ENCODE results near the gene UTP25.

The UTP25 gene

GRCh38 chr1:209802117-209802779 is 25.5 kb upstream of the UTP25 start:
- no peaks in the 10 kb centered on the region for H3K9me3 ChIP-seq (ENCODE audit: severe bottlenecking)
- H3K27ac ChIP-seq, result no peak overlapping the region
- no peak overlapping the region for H3K4me3 ChIP-seq (ENCODE audit: low read depth, low read length)

GRCh38 chr1:209802780-209803152 is 25.0 kb upstream of the UTP25 start:
- Histone ChIP-seq H3K4me3 (ENCODE audit: low read depth, low read length) (no peak overlapping the region), H3K27me3 (ENCODE audit: insufficient read depth, low read depth, severe bottlenecking) (no peaks in the 10 kb centered on the region), H3K27ac (no peak overlapping the region), H3K36me3 (no peaks in the 10 kb centered on the region), H3K9me3 (ENCODE audit: severe bottlenecking) (no peaks in the 10 kb centered on the region)
- no peak for DNase-seq
- no peak for TF ChIP-seq CTCF (IDR thresholded peaks at IDR 0.05; ENCODE audit: low read depth, low read length)

More at GRCh38 chr1:209802117-209802779, 25.5 kb upstream of the UTP25 start:
- DNase-seq, result no peak
- H3K27me3 ChIP-seq (ENCODE audit: insufficient read depth, low read depth, severe bottlenecking), result no peaks in the 10 kb centered on the region
- H3K36me3 ChIP-seq, result no peaks in the 10 kb centered on the region
- no peak for TF ChIP-seq CTCF (IDR thresholded peaks at IDR 0.05; ENCODE audit: low read depth, low read length)

GRCh38 chr1:209803568-209803967 is 24.2 kb upstream of the UTP25 start:
- H3K4me3 ChIP-seq (ENCODE audit: low read depth, low read length), result no peak overlapping the region
- no peaks in the 10 kb centered on the region for H3K9me3 ChIP-seq (ENCODE audit: severe bottlenecking)
- H3K27me3 ChIP-seq (ENCODE audit: insufficient read depth, low read depth, severe bottlenecking), result no peaks in the 10 kb centered on the region
- no peak for DNase-seq
- H3K27ac ChIP-seq, result no peak overlapping the region
- no peaks in the 10 kb centered on the region for H3K36me3 ChIP-seq
- no peak for TF ChIP-seq CTCF (IDR thresholded peaks at IDR 0.05; ENCODE audit: low read depth, low read length)

GRCh38 chr1:209805341-209805781 is 22.4 kb upstream of the UTP25 start:
- no peak overlapping the region for H3K4me3 ChIP-seq (ENCODE audit: low read depth, low read length)
- H3K27me3 ChIP-seq (ENCODE audit: insufficient read depth, low read depth, severe bottlenecking), result no peaks in the 10 kb centered on the region
- no peak overlapping the region for H3K27ac ChIP-seq
- no peak for DNase-seq
- H3K36me3 ChIP-seq, result no peaks in the 10 kb centered on the region
- TF ChIP-seq CTCF (IDR thresholded peaks at IDR 0.05; ENCODE audit: low read depth, low read length), result no peak
- H3K9me3 ChIP-seq (ENCODE audit: severe bottlenecking), result no peaks in the 10 kb centered on the region

DNA sequence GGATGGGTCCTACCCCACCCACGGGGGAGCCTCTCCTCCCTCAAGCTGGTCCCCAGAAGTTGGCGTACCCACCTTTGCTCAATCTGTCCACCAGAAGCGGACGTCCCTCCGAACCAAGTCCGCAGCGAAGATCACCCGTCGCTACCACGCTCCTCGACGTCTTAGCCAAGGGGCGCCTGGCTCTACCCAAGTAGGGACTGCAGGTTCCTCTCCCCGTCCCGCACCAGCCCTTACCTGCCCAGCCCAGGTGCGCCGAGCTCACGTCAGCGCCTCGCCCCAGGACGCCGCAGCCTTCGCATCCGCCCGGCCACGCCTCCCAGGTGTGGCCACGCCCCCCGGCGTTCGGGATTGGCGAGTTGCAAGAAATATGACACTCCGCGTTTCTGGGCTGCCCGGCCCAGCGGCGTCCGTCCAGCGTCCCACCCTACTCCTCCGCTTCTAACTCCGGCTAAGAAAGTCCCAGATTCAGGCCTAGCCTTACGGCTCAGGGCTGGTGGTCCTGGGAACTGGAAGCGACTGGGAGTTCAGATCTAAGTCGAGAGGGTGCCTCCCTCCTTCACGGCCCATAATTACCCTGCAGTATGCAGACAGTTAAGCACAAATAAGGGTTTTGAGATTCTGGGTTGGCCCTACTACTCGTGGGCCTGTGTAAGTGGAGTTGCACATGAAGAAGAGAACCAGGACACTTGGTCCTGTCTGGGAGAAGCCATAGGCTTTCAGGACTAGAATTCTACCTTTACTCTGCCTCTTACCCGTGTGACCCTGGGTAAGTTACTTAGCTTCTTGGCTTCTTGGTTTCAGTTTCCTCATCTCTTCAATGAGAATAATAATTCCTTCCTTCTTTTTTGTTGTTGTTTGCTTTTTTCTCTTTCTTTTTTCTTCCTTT is 21.7 kb upstream of the UTP25 start, which contains the start of gene IRF6:
TSS of gene IRF6 (minus strand) at position 268 of the 886 bp plus-strand sequence. CDS start 4,729 bp downstream, outside the sequence.
- no peak for DNase-seq
- H3K9me3 ChIP-seq (ENCODE audit: severe bottlenecking), result no peaks in the 10 kb centered on the region
- H3K4me3 ChIP-seq (ENCODE audit: low read depth, low read length), result no peak within 1 kb of the TSS
- no peaks in the 10 kb centered on the region for H3K27me3 ChIP-seq (ENCODE audit: insufficient read depth, low read depth, severe bottlenecking)
- no peak within 1 kb of the TSS for H3K27ac ChIP-seq
- no peak for TF ChIP-seq CTCF (IDR thresholded peaks at IDR 0.05; ENCODE audit: low read depth, low read length)
- H3K36me3 ChIP-seq, result no peaks in the 10 kb centered on the region

All from WERI-Rb-1 (cell line).